IMR-90 (cell line): ENCODE data around the gene MANSC1. TPM values are rescaled to one million over a fixed set of nuclear protein-coding genes. Genes with fewer than 3 reads are reported as not detected.

ENCODE experiments used
- ATAC-seq: fragments of 200-7000 bp; cut with Tn5 transposase; 2 replicates; pipeline ENCODE4 v1.9.1; 2020; ENCODE audit warnings: low read depth, mild to moderate bottlenecking, moderate library complexity
- BruUV-seq: library from RNA; stranded (reverse); fragments of 400-500 nt; replicated peaks from 2 replicates; lab custom pipeline; 2021; lab: Mats Ljungman, UMichigan
- CTCF ChIA-PET: fragments of 300-600 bp; formaldehyde crosslinking; extraction: SDS; loops from one replicate; lab custom pipeline; 2021; ENCODE audit warnings: antibody characterized with exemption; lab: Yijun Ruan, JAX
- POLR2A ChIA-PET: fragments of 300-600 bp; sonication (Branson Sonifier 250); formaldehyde crosslinking; loops from one replicate; lab custom pipeline; 2022; ENCODE audit warnings: antibody characterized with exemption; ENCODE audit not compliant: unreplicated experiment; lab: Charles Lee
- DNase-seq: peaks from one replicate; pipeline ENCODE4 v3.0.0; 2013
- H2AFZ ChIP-seq: replicated peaks from 2 replicates; pipeline ENCODE3; 2013; ENCODE audit warnings: low read length, mild to moderate bottlenecking; ENCODE audit not compliant: poor library complexity
- H2AK5ac ChIP-seq: 2 replicates; pipeline ENCODE4 v1.6.1; 2013; ENCODE audit warnings: low read depth, low read length, inconsistent platforms
- H2AK9ac ChIP-seq: replicated peaks from 2 replicates; pipeline ENCODE3; 2013; ENCODE audit warnings: mild to moderate bottlenecking, low read depth, low read length, moderate library complexity; ENCODE audit not compliant: poor library complexity
- H2BK120ac ChIP-seq: 2 replicates; pipeline ENCODE4 v1.6.1; 2013; ENCODE audit warnings: low read depth, low read length, inconsistent platforms
- H2BK15ac ChIP-seq: 3 replicates; pipeline ENCODE4 v1.6.1; 2013; ENCODE audit warnings: low read depth, low read length, inconsistent platforms
- H2BK20ac ChIP-seq: 2 replicates; pipeline ENCODE4 v1.6.1; 2013; ENCODE audit warnings: low read depth, mild to moderate bottlenecking, inconsistent platforms, low read length, moderate library complexity
- H2BK5ac ChIP-seq: 2 replicates; pipeline ENCODE4 v1.6.1; 2013; ENCODE audit warnings: mild to moderate bottlenecking, low read depth, low read length, inconsistent platforms; ENCODE audit not compliant: poor library complexity, severe bottlenecking
- H3K14ac ChIP-seq: replicated peaks from 2 replicates; pipeline ENCODE4 v1.6.1; 2013; ENCODE audit warnings: low read depth, low read length, inconsistent platforms
- H3K18ac ChIP-seq: 2 replicates; pipeline ENCODE4 v1.6.1; 2013; ENCODE audit warnings: low read depth, low read length, control low read depth
- H3K23ac ChIP-seq: 2 replicates; pipeline ENCODE4 v1.6.1; 2013; ENCODE audit warnings: low read depth, low read length, inconsistent platforms
- H3K27ac ChIP-seq: 2 replicates; pipeline ENCODE4 v1.5.1; 2013; ENCODE audit warnings: mild to moderate bottlenecking, control low read depth, low read length; ENCODE audit not compliant: insufficient read depth
- H3K27me3 ChIP-seq: 2 replicates; pipeline ENCODE4 v1.6.1; 2013; ENCODE audit warnings: low read length; ENCODE audit not compliant: control insufficient read depth, insufficient read depth
- H3K36me3 ChIP-seq: 2 replicates; pipeline ENCODE4 v1.6.1; 2013; ENCODE audit warnings: low read length, mixed read lengths; ENCODE audit not compliant: control insufficient read depth, insufficient read depth
- H3K4ac ChIP-seq: 2 replicates; pipeline ENCODE4 v1.6.1; 2013; ENCODE audit warnings: low read depth, low read length, inconsistent platforms
- H3K4me1 ChIP-seq: 2 replicates; pipeline ENCODE4 v1.6.1; 2013; ENCODE audit warnings: low read length, mixed read lengths; ENCODE audit not compliant: control insufficient read depth, insufficient read depth
- H3K4me2 ChIP-seq: 2 replicates; pipeline ENCODE4 v1.6.1; 2013; ENCODE audit warnings: low read depth, mild to moderate bottlenecking, control low read depth, low read length, moderate library complexity
- H3K4me3 ChIP-seq: 2 replicates; pipeline ENCODE4 v1.5.1; 2013; ENCODE audit warnings: low read depth, mild to moderate bottlenecking, control low read depth, low read length, moderate library complexity; ENCODE audit not compliant: insufficient read depth
- H3K56ac ChIP-seq: 2 replicates; pipeline ENCODE4 v1.6.1; 2013; ENCODE audit warnings: low read length, inconsistent platforms; ENCODE audit not compliant: insufficient read depth; ENCODE audit errors: extremely low read depth
- H3K79me1 ChIP-seq, 2 experiments: 2 replicates each; pipeline ENCODE4 v1.6.1; 2013; ENCODE audit warnings: low read length in 2 of 2, inconsistent platforms in 1 of 2, low read depth in 1 of 2
- H3K9ac ChIP-seq: 2 replicates; pipeline ENCODE4 v1.6.1; 2013; ENCODE audit warnings: low read depth, low read length, control low read depth
- H3K9me1 ChIP-seq: 2 replicates; pipeline ENCODE4 v1.6.1; 2013; ENCODE audit warnings: low read length, inconsistent platforms; ENCODE audit not compliant: insufficient read depth
- H3K9me3 ChIP-seq: 2 replicates; pipeline ENCODE4 v1.6.1; 2013; ENCODE audit warnings: low read length; ENCODE audit not compliant: control insufficient read depth, insufficient read depth
- H4K20me1 ChIP-seq: 2 replicates; pipeline ENCODE4 v1.6.1; 2013; ENCODE audit warnings: low read length, inconsistent platforms; ENCODE audit not compliant: insufficient read depth
- H4K5ac ChIP-seq: 2 replicates; pipeline ENCODE4 v1.6.1; 2013; ENCODE audit warnings: mild to moderate bottlenecking, low read depth, low read length, control low read depth
- H4K8ac ChIP-seq, 2 experiments: 2 replicates each; pipeline ENCODE4 v1.6.1; 2013; ENCODE audit warnings: low read depth in 2 of 2, low read length in 2 of 2, control low read depth in 1 of 2, inconsistent platforms in 1 of 2
- H4K91ac ChIP-seq: 2 replicates; pipeline ENCODE4 v1.6.1; 2013; ENCODE audit warnings: low read depth, low read length, inconsistent platforms; ENCODE audit not compliant: insufficient read depth
- BHLHE40 ChIP-seq: fragments of 150-350 bp; IDR thresholded peaks from 2 replicates; pipeline ENCODE4 v1.6.1; 2016; ENCODE audit warnings: mild to moderate bottlenecking, low read depth, low read length
- CEBPB ChIP-seq: IDR thresholded peaks from 2 replicates; pipeline ENCODE4 v1.6.1; 2012; ENCODE audit warnings: low read depth, low read length, improper control_type of control experiment
- CHD1 ChIP-seq: IDR thresholded peaks from 2 replicates; pipeline ENCODE4 v1.6.1; 2012; ENCODE audit warnings: low read depth, low read length, improper control_type of control experiment
- CTCF ChIP-seq: conservative IDR thresholded peaks from 2 replicates; pipeline ENCODE4 v1.5.1; 2012; ENCODE audit warnings: mild to moderate bottlenecking, low read depth, low read length, improper control_type of control experiment
- ELK1 ChIP-seq: fragments of 150-350 bp; IDR thresholded peaks from 2 replicates; pipeline ENCODE4 v1.6.1; 2016; ENCODE audit warnings: low read depth, mild to moderate bottlenecking, low read length, moderate library complexity, borderline replicate concordance
- FOS ChIP-seq: fragments of 150-350 bp; IDR thresholded peaks from 2 replicates; pipeline ENCODE4 v1.6.1; 2016; ENCODE audit warnings: low read depth, low read length
- MAFK ChIP-seq: IDR thresholded peaks from 2 replicates; pipeline ENCODE4 v1.6.1; 2012; ENCODE audit warnings: low read depth, low read length, improper control_type of control experiment
- MAZ ChIP-seq: IDR thresholded peaks from 2 replicates; pipeline ENCODE4 v1.6.1; 2012; ENCODE audit warnings: low read depth, mild to moderate bottlenecking, low read length, improper control_type of control experiment, moderate library complexity, borderline replicate concordance
- MXI1 ChIP-seq: IDR thresholded peaks from 2 replicates; pipeline ENCODE4 v1.6.1; 2012; ENCODE audit warnings: low read depth, mild to moderate bottlenecking, low read length, moderate library complexity, borderline replicate concordance
- NFE2L2 ChIP-seq: fragments of 150-350 bp; IDR thresholded peaks from 2 replicates; pipeline ENCODE4 v1.6.1; 2016; ENCODE audit warnings: low read depth, mild to moderate bottlenecking, low read length
- POLR2A ChIP-seq: IDR thresholded peaks from 2 replicates; pipeline ENCODE4 v1.6.1; 2012; ENCODE audit warnings: mild to moderate bottlenecking, low read depth, low read length
- RAD21 ChIP-seq: IDR thresholded peaks from 2 replicates; pipeline ENCODE4 v1.6.1; 2012; ENCODE audit warnings: low read length, improper control_type of control experiment
- RCOR1 ChIP-seq: IDR thresholded peaks from 2 replicates; pipeline ENCODE4 v1.6.1; 2012; ENCODE audit warnings: mild to moderate bottlenecking, low read length, improper control_type of control experiment; ENCODE audit not compliant: insufficient replicate concordance
- RFX5 ChIP-seq: IDR thresholded peaks from 2 replicates; pipeline ENCODE4 v1.8.0; 2012; ENCODE audit warnings: low read depth, mild to moderate bottlenecking, low read length, moderate library complexity
- SMC3 ChIP-seq: fragments of 150-350 bp; IDR thresholded peaks from 2 replicates; pipeline ENCODE4 v1.6.1; 2016; ENCODE audit warnings: low read depth, mild to moderate bottlenecking, antibody characterized with exemption, low read length, moderate library complexity
- USF2 ChIP-seq: fragments of 150-350 bp; IDR thresholded peaks from 2 replicates; pipeline ENCODE4 v1.6.1; 2017; ENCODE audit warnings: mild to moderate bottlenecking, antibody characterized with exemption, low read length, low read depth
- WGBS, 2 experiments: methylation state at CpG; one replicate each; pipeline versions ENCODE4 v1.1.5 to v1.1.7; 2013; ENCODE audit warnings: missing lambda C conversion rate in 2 of 2; ENCODE audit not compliant: insufficient read length in 1 of 2; ENCODE audit errors: extremely low coverage in 2 of 2; 5-methylcytosine and 5-hydroxymethylcytosine counted together
- dilution Hi-C: fragments of 300-500 bp; cut with HindIII; formaldehyde crosslinking; loops from one replicate; pipeline ENCODE4 v1.14.3; 2018; ENCODE audit warnings: low sequenced_read_pairs; ENCODE audit not compliant: unreplicated experiment
- in situ Hi-C: fragments of 300-500 bp; cut with MboI; formaldehyde crosslinking; loops from 3 replicates; pipeline ENCODE4 v1.14.3; 2019; ENCODE audit warnings: low sequenced_read_pairs, inconsistent platforms, mixed read lengths
- intact Hi-C: fragments of 100-400 bp; cut with micrococcal nuclease; formaldehyde crosslinking; loops from 2 replicates; pipeline ENCODE4 v1.10.0; 2022
- polyA plus RNA-seq, 3 experiments: library from polyadenylated mRNA; depleted of rRNA; stranded (reverse); fragments of >200 nt; gene quantifications; 2 replicates each; pipeline ENCODE4 v1.2.3, GENCODE V29; 2012; ENCODE audit warnings: low replicate concordance in 1 of 3
- total RNA-seq: library from RNA; depleted of rRNA; stranded (reverse); fragments of >200 nt; gene quantifications from 2 replicates; pipeline ENCODE4 v1.2.3, GENCODE V29; 2012

Gene MANSC1
- total and polyA plus RNA-seq, 2 of the 4 experiments (the other 2 are of a cell fraction), result 1.1 to 2.2 TPM

GRCh38 chr12:12350868-12351463, 924 bp upstream of the MANSC1 start:
- H3K79me1 ChIP-seq, result no peaks in the 10 kb centered on the region
- peak; percentile 26 for DNase-seq
- no peak overlapping the region for H3K4me2 ChIP-seq
- CTCF ChIA-PET, result no interaction called here
- H4K91ac ChIP-seq, result no peak overlapping the region
- no CpG with 5 or more reads among the region's 3 CpGs for WGBS, 2 experiments
- no peaks in the 10 kb centered on the region for H3K4me1 ChIP-seq
- no peak overlapping the region for H2BK20ac ChIP-seq
- H3K27ac ChIP-seq, result no peak overlapping the region
- no peak overlapping the region for H3K9ac ChIP-seq
- no peak overlapping the region for H3K4me3 ChIP-seq
- H3K9me3 ChIP-seq, result no peaks in the 10 kb centered on the region
- ATAC-seq, result no peak
- no peak overlapping the region for H3K14ac ChIP-seq
- no peak overlapping the region for H2AK9ac ChIP-seq
- no peak overlapping the region for H2AK5ac ChIP-seq
- H3K23ac ChIP-seq, result no peak overlapping the region
- no peak overlapping the region for H2AFZ ChIP-seq
- no peaks in the 10 kb centered on the region for H3K9me1 ChIP-seq
- POLR2A ChIA-PET, result no interaction called here
- no peak overlapping the region for H2BK120ac ChIP-seq
- H4K20me1 ChIP-seq, result no peaks in the 10 kb centered on the region
- in situ Hi-C loops, result no loop called here
- no peak overlapping the region for H4K5ac ChIP-seq
- no peaks in the 10 kb centered on the region for H3K27me3 ChIP-seq
- no TSS peak for BruUV-seq
- H2BK15ac ChIP-seq, result no peak overlapping the region
- no peak overlapping the region for H4K8ac ChIP-seq
- H2BK5ac ChIP-seq, result no peak overlapping the region
- intact Hi-C loops, result no loop called here
- H3K4ac ChIP-seq, result no peak overlapping the region
- H3K18ac ChIP-seq, result no peak overlapping the region
- dilution Hi-C loops, result no loop called here
- H3K56ac ChIP-seq, result no peak overlapping the region
- TF ChIP-seq RAD21 (no peak), MXI1 (no peak), CEBPB (no peak), USF2 (no peak), ELK1 (no peak), FOS (no peak), RCOR1 (no peak), MAZ (no peak), SMC3 (no peak), CHD1 (no peak), BHLHE40 (no peak), MAFK (no peak), POLR2A (no peak), CTCF (no peak), RFX5 (no peak), NFE2L2 (no peak)
- H3K36me3 ChIP-seq, result no peaks in the 10 kb centered on the region
